AG08396 (cell line): ENCODE results near the gene PPP1R8.

Experiments used
- DNase-seq: peaks from one replicate; pipeline ENCODE4 v3.0.0; 2012; ENCODE audit warnings: low spot score, mixed read lengths

The PPP1R8 gene

DNA sequence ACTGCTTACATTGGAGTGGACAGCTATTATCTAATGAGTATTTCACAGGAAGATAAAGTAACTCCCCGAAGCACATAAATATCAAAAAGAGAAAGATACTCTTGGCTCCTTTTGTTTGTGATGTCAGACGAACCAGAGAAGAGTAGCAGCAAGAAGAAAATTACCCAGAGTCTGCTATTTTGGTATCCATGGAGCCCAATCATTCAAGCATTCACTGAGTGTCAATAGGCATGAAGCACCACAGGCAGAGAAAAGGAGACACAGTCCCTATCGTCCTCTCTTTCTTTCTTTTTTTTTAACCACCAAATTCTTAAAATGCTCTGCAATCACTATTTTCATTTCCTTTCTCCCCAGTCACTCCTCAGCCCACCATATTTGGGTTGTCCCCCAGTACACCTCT, 63.9 kb downstream of the PPP1R8 start:
- no peak for DNase-seq
